ENCODE results near the gene GRK7. TPM values are rescaled to one million over a fixed set of nuclear protein-coding genes. Genes with fewer than 3 reads are reported as not detected.

GRK7 gene
- total and polyA plus RNA-seq, 2 donors (not counting 1 experiment from before 2014, with no cell fraction given) = 0.12 TPM; not detected in 1

DNA sequence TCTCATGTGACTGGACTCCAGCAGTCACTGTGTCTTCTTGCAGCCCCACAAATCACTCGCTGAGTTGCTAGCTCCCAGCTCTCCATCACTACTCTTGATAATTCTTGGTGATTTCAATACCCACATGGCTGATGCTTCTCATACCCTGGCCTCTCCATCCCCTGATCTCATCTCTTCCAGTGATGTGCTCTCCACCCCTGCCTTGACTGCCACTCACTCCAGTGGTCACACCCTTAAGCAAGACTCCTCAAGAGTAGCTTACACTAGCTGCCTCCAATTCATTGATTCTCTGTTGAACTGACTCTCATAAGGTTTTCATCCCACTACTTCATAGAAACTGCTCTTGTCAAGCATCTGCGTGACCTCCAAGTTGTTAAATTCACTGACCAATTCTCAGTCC is 837 bp downstream of the GRK7 start:
- Histone ChIP-seq H3K9me3 (ENCODE audit: control extremely low read depth in 1 of 3, control insufficient read depth in 2 of 3, insufficient read depth in 1 of 3, low read length in 2 of 3) (no peaks in the 10 kb centered on the region), H3K9ac (ENCODE audit: low read length) (no peak overlapping the region), H3K4me3 (ENCODE audit: control extremely low read depth in 1 of 5, extremely low read depth in 1 of 5, insufficient read depth in 1 of 5, low read depth in 2 of 5, low read length in 4 of 5) (no peak overlapping the region), H3K79me2 (ENCODE audit: control insufficient read depth, insufficient read depth, low read length) (no peaks in the 10 kb centered on the region), H3K27ac (ENCODE audit: low read length in 2 of 2) (no peak overlapping the region), H2AFZ (ENCODE audit: insufficient read depth, low read depth, low read length, poor library complexity, severe bottlenecking) (no peak overlapping the region), H3K4me2 (replicated peaks; ENCODE audit: low read depth, low read length, poor library complexity, severe bottlenecking) (no peak overlapping the region), H4K20me1 (ENCODE audit: control insufficient read depth, insufficient read depth, low read length, poor library complexity, severe bottlenecking) (no peaks in the 10 kb centered on the region), H3K4me1 (ENCODE audit: control insufficient read depth in 2 of 2, insufficient read depth in 2 of 2, low read length in 2 of 2) (no peaks in the 10 kb centered on the region), H3K36me3 (replicated peaks in 1 of 2; ENCODE audit: control extremely low read depth in 1 of 2, control insufficient read depth in 1 of 2, extremely low read depth in 1 of 2, insufficient read depth in 2 of 2, low read length in 1 of 2) (no peaks in the 10 kb centered on the region), H3K27me3 (replicated peaks in 1 of 4; ENCODE audit: control extremely low read depth in 1 of 4, control insufficient read depth in 3 of 4, insufficient read depth in 4 of 4, low read length in 3 of 4) (no peaks in the 10 kb centered on the region)
- no peak overlapping the region for H3K27ac Mint-ChIP-seq
- 88% methylated on average over 2 of the region's 2 CpGs for WGBS (ENCODE audit: insufficient coverage)
- ChIA-PET POLR2A (no interaction called here), CTCF (no interaction called here)
- H3K27me3 Mint-ChIP-seq = peaks cover 3% of the 10 kb centered on the region
- H3K4me1 Mint-ChIP-seq = no peaks in the 10 kb centered on the region
- ATAC-seq (ENCODE audit: low read depth) = no peak
- no peak overlapping the region for H3K4me3 Mint-ChIP-seq
- no peaks in the 10 kb centered on the region for H3K9me3 Mint-ChIP-seq (ENCODE audit: insufficient read depth)
- no peak for DNase-seq
- intact Hi-C loops (cut with micrococcal nuclease) = no loop called here
- TF ChIP-seq, protein P1, sequence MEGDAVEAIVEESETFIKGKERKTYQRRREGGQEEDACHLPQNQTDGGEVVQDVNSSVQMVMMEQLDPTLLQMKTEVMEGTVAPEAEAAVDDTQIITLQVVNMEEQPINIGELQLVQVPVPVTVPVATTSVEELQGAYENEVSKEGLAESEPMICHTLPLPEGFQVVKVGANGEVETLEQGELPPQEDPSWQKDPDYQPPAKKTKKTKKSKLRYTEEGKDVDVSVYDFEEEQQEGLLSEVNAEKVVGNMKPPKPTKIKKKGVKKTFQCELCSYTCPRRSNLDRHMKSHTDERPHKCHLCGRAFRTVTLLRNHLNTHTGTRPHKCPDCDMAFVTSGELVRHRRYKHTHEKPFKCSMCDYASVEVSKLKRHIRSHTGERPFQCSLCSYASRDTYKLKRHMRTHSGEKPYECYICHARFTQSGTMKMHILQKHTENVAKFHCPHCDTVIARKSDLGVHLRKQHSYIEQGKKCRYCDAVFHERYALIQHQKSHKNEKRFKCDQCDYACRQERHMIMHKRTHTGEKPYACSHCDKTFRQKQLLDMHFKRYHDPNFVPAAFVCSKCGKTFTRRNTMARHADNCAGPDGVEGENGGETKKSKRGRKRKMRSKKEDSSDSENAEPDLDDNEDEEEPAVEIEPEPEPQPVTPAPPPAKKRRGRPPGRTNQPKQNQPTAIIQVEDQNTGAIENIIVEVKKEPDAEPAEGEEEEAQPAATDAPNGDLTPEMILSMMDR (IDR thresholded peaks at IDR 0.05) = no peak
- TF ChIP-seq EZH2 (IDR thresholded peaks at IDR 0.05; ENCODE audit: borderline replicate concordance, insufficient read depth, low read depth, low read length, poor library complexity, severe bottlenecking) = no peak

DNA sequence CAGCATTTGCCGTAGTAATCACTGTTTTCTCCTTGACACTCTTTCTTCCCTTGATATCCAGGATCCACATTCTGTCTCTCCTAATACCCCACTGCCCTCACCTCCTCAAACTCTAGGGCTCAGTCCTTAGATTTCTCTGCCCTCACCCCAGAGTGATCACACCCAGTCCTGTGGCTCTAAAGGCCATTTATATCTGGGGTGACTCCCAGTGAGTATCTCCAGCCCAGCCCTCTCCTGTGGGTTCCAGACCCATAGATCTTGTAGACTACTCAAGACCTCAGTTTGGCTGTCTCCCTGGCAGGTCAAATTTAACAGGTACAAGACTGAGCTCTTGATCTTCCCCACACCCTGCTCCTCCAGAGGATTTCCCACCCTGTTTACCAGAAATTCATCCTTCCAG is 1.3 kb downstream of the GRK7 start:
- POLR2A ChIA-PET = no interaction called here
- no peak for ATAC-seq (ENCODE audit: low read depth)
- peaks cover 5% of the 10 kb centered on the region for H3K27me3 Mint-ChIP-seq

More for the DNA sequence above, 1.3 kb downstream of the GRK7 start:
- TF ChIP-seq, protein P1 (IDR thresholded peaks at IDR 0.05) = no peak
- no peak overlapping the region for H2AFZ ChIP-seq (ENCODE audit: insufficient read depth, low read depth, low read length, poor library complexity, severe bottlenecking)
- no peak overlapping the region for H3K4me2 ChIP-seq (replicated peaks; ENCODE audit: low read depth, low read length, poor library complexity, severe bottlenecking)
- Mint-ChIP-seq H3K4me1 (no peaks in the 10 kb centered on the region), H3K27ac (no peak overlapping the region), H3K4me3 (no peak overlapping the region), H3K9me3 (ENCODE audit: insufficient read depth) (no peaks in the 10 kb centered on the region)
- H3K27me3 ChIP-seq (replicated peaks in 1 of 4; ENCODE audit: control extremely low read depth in 1 of 4, control insufficient read depth in 3 of 4, insufficient read depth in 4 of 4, low read length in 3 of 4) = no peaks in the 10 kb centered on the region
- H3K4me3 ChIP-seq (ENCODE audit: control extremely low read depth in 1 of 5, extremely low read depth in 1 of 5, insufficient read depth in 1 of 5, low read depth in 2 of 5, low read length in 4 of 5) = no peak overlapping the region
- H3K9me3 ChIP-seq (ENCODE audit: control extremely low read depth in 1 of 3, control insufficient read depth in 2 of 3, insufficient read depth in 1 of 3, low read length in 2 of 3) = no peaks in the 10 kb centered on the region
- 92% methylated on average over 1 of the region's 1 CpG for WGBS (ENCODE audit: insufficient coverage)
- CTCF ChIA-PET = no interaction called here
- no peaks in the 10 kb centered on the region for H3K36me3 ChIP-seq (replicated peaks in 1 of 2; ENCODE audit: control extremely low read depth in 1 of 2, control insufficient read depth in 1 of 2, extremely low read depth in 1 of 2, insufficient read depth in 2 of 2, low read length in 1 of 2)
- no peaks in the 10 kb centered on the region for H3K4me1 ChIP-seq (ENCODE audit: control insufficient read depth in 2 of 2, insufficient read depth in 2 of 2, low read length in 2 of 2)
- no peak overlapping the region for H3K9ac ChIP-seq (ENCODE audit: low read length)
- H4K20me1 ChIP-seq (ENCODE audit: control insufficient read depth, insufficient read depth, low read length, poor library complexity, severe bottlenecking) = no peaks in the 10 kb centered on the region
- intact Hi-C loops (cut with micrococcal nuclease) = no loop called here
- no peak overlapping the region for H3K27ac ChIP-seq (ENCODE audit: low read length in 2 of 2)
- no peak for DNase-seq
- no peaks in the 10 kb centered on the region for H3K79me2 ChIP-seq (ENCODE audit: control insufficient read depth, insufficient read depth, low read length)

Measured in B cell (primary cell).